HCT116 (cell line): ENCODE measurements around the gene RAB3B. TPM values are rescaled to one million over a fixed set of nuclear protein-coding genes. Genes with fewer than 3 reads are reported as not detected.

Experiments used
- ATAC-seq: fragments of 200-7000 bp; cut with Tn5 transposase; 2 replicates; pipeline ENCODE4 v1.9.1; 2020; ENCODE audit warnings: mild to moderate bottlenecking, moderate library complexity
- BruUV-seq: library from RNA; stranded (reverse); fragments of 400-500 nt; replicated peaks from 2 replicates; lab custom pipeline; 2021; lab: Mats Ljungman, UMichigan
- CTCF ChIA-PET: fragments of 300-600 bp; sonication (Branson Sonifier 250); formaldehyde crosslinking; loops from one replicate; lab custom pipeline; 2021; ENCODE audit warnings: antibody characterized with exemption; lab: Charles Lee
- POLR2A ChIA-PET: fragments of 300-600, 350-600 bp; sonication (Branson Sonifier 250); formaldehyde crosslinking; loops from one replicate; lab custom pipeline; 2021; ENCODE audit warnings: antibody characterized with exemption; lab: Charles Lee
- RAD21 ChIA-PET, 2 experiments: fragments of 300-600 bp; sonication (Branson Sonifier 250); formaldehyde crosslinking; loops; one replicate each; lab custom pipeline; 2023; ENCODE audit warnings: low total read pairs in 2 of 2; ENCODE audit not compliant: uncharacterized antibody in 2 of 2, unreplicated experiment in 2 of 2, low non-redundant PET in 1 of 2; lab: Charles Lee
- DNase-seq: peaks from one replicate; pipeline ENCODE4 v3.0.0-alpha.2; 2010; ENCODE audit warnings: low read depth, low spot score
- H2AFZ ChIP-seq: fragments of 200-600 bp; shearing (Covaris generic), sonication (generic); 2 replicates; pipeline ENCODE4 v1.6.1; 2017; ENCODE audit warnings: low read depth, mixed run types, mixed read lengths, antibody characterized with exemption, low read length; ENCODE audit not compliant: poor library complexity, severe bottlenecking
- H3K27ac ChIP-seq: 2 replicates; pipeline ENCODE4 v1.5.1; 2012; ENCODE audit warnings: low read depth, low read length
- H3K27me3 ChIP-seq: fragments of 200-600 bp; sonication (generic); 2 replicates; pipeline ENCODE4 v1.6.1; 2016; ENCODE audit warnings: mixed run types, low read length, mixed read lengths; ENCODE audit not compliant: insufficient read depth
- H3K36me3 ChIP-seq, 2 experiments: fragments of 200-500 bp in 1 of 2; fragments of 200-600 bp in 1 of 2; sonication (Bioruptor generic) in 1 of 2; sonication (generic) in 1 of 2; 2 replicates each; pipeline versions ENCODE4 v1.5.1 to v1.6.1; 2014 to 2016; ENCODE audit warnings: low read length in 2 of 2, inconsistent platforms in 1 of 2, mixed read lengths in 1 of 2, mixed run types in 1 of 2; ENCODE audit not compliant: insufficient read depth in 2 of 2, control insufficient read depth in 1 of 2
- H3K4me1 ChIP-seq, 2 experiments: fragments of 200-600 bp in 1 of 2; sonication (generic) in 1 of 2; 2 replicates each; pipeline versions ENCODE4 v1.5.1 to v1.6.1; 2012 to 2017; ENCODE audit warnings: low read length in 2 of 2, inconsistent platforms in 1 of 2, mild to moderate bottlenecking in 1 of 2, mixed read lengths in 1 of 2, mixed run types in 1 of 2, moderate library complexity in 1 of 2; ENCODE audit not compliant: insufficient read depth in 2 of 2, control insufficient read depth in 1 of 2
- H3K4me2 ChIP-seq: fragments of 200-600 bp; sonication (generic); 2 replicates; pipeline ENCODE4 v1.6.1; 2017; ENCODE audit warnings: mixed run types, low read length, mixed read lengths
- H3K4me3 ChIP-seq, 2 experiments: fragments of 200-600 bp in 1 of 2; sonication (generic) in 1 of 2; replicated peaks in 1 of 2; 2 replicates each; pipeline ENCODE4 v1.5.1; 2011 to 2016; ENCODE audit warnings: low read length in 2 of 2, control low read depth in 1 of 2, low read depth in 1 of 2, mild to moderate bottlenecking in 1 of 2, mixed read lengths in 1 of 2, mixed run types in 1 of 2
- H3K79me2 ChIP-seq: fragments of 200-600 bp; sonication (generic); 2 replicates; pipeline ENCODE4 v1.6.1; 2017; ENCODE audit warnings: mild to moderate bottlenecking, mixed run types, low read length, moderate library complexity, mixed read lengths; ENCODE audit not compliant: insufficient read depth
- H3K9ac ChIP-seq: fragments of 200-600 bp; sonication (generic); 2 replicates; pipeline ENCODE4 v1.6.1; 2016; ENCODE audit warnings: low read length, mixed read lengths
- H3K9me2 ChIP-seq: fragments of 200-600 bp; sonication (generic), shearing (Covaris generic); 2 replicates; pipeline ENCODE4 v1.6.1; 2017; ENCODE audit warnings: mixed run types, mild to moderate bottlenecking, moderate library complexity; ENCODE audit not compliant: insufficient read depth
- H3K9me3 ChIP-seq, 2 experiments: fragments of 200-500 bp in 1 of 2; fragments of 200-600 bp in 1 of 2; sonication (Bioruptor generic) in 1 of 2; sonication (generic) in 1 of 2; 2 replicates each; pipeline ENCODE4 v1.6.1; 2014 to 2017; ENCODE audit warnings: low read length in 2 of 2, mixed read lengths in 2 of 2, inconsistent platforms in 1 of 2, low read depth in 1 of 2, mild to moderate bottlenecking in 1 of 2, mixed run types in 1 of 2, moderate library complexity in 1 of 2; ENCODE audit not compliant: control insufficient read depth in 1 of 2, insufficient read depth in 1 of 2
- H4K20me1 ChIP-seq: fragments of 200-600 bp; sonication (generic), shearing (Covaris generic); 2 replicates; pipeline ENCODE4 v1.6.1; 2017; ENCODE audit warnings: mixed run types, mild to moderate bottlenecking, moderate library complexity; ENCODE audit not compliant: insufficient read depth
- ATF3 ChIP-seq: IDR thresholded peaks from 2 replicates; pipeline ENCODE4 v1.6.1; 2012
- CEBPB ChIP-seq: IDR thresholded peaks from 2 replicates; pipeline ENCODE4 v1.6.1; 2012; ENCODE audit warnings: low read depth
- CTCF ChIP-seq, 3 experiments: fragments of 200-600 bp in 1 of 3; sonication (generic) in 1 of 3; IDR thresholded peaks in 2 of 3; conservative IDR thresholded peaks in 1 of 3; 2 replicates each; pipeline ENCODE4 v1.5.1; 2012 to 2017; ENCODE audit warnings: low read depth in 2 of 3, low read length in 2 of 3, antibody characterized with exemption in 1 of 3, borderline replicate concordance in 1 of 3, control low read depth in 1 of 3, mild to moderate bottlenecking in 1 of 3, mixed read lengths in 1 of 3, mixed run types in 1 of 3, moderate library complexity in 1 of 3; ENCODE audit not compliant: insufficient read depth in 1 of 3
- EGR1 ChIP-seq: IDR thresholded peaks from 2 replicates; pipeline ENCODE4 v1.6.1; 2012; ENCODE audit warnings: low read depth
- ELF1 ChIP-seq: IDR thresholded peaks from 2 replicates; pipeline ENCODE4 v1.6.1; 2012; ENCODE audit warnings: low read depth, borderline replicate concordance
- EZH2 ChIP-seq: fragments of 200-600 bp; sonication (generic); IDR thresholded peaks from 2 replicates; pipeline ENCODE4 v1.6.1; 2017; ENCODE audit warnings: antibody characterized with exemption, mixed run types
- EZH2phosphoT487 ChIP-seq: fragments of 200-600 bp; IDR thresholded peaks from 2 replicates; pipeline ENCODE4 v1.6.1; 2018; ENCODE audit warnings: antibody characterized with exemption, borderline replicate concordance
- JUND ChIP-seq: IDR thresholded peaks from 2 replicates; pipeline ENCODE4 v1.6.1; 2012
- MAX ChIP-seq: IDR thresholded peaks from 2 replicates; pipeline ENCODE4 v1.6.1; 2012
- POLR2A ChIP-seq: IDR thresholded peaks from 2 replicates; pipeline ENCODE4 v1.7.0; 2011; ENCODE audit warnings: borderline replicate concordance; ENCODE audit not compliant: insufficient read depth, insufficient read length; ENCODE audit errors: extremely low read depth
- REST ChIP-seq: IDR thresholded peaks from 2 replicates; pipeline ENCODE4 v1.6.1; 2012; ENCODE audit warnings: low read depth
- SIN3A ChIP-seq: IDR thresholded peaks from 2 replicates; pipeline ENCODE4 v1.6.1; 2012; ENCODE audit warnings: low read depth
- SP1 ChIP-seq: IDR thresholded peaks from 2 replicates; pipeline ENCODE4 v1.6.1; 2012; ENCODE audit warnings: low read depth
- SRF ChIP-seq: IDR thresholded peaks from 2 replicates; pipeline ENCODE4 v1.6.1; 2012; ENCODE audit warnings: low read depth
- YY1 ChIP-seq: IDR thresholded peaks from 2 replicates; pipeline ENCODE4 v1.6.1; 2011; ENCODE audit warnings: low read length, low read depth, moderate library complexity, mild to moderate bottlenecking; ENCODE audit not compliant: insufficient replicate concordance; ENCODE audit errors: extremely low read depth
- ZBTB33 ChIP-seq: IDR thresholded peaks from 2 replicates; pipeline ENCODE4 v1.6.1; 2011; ENCODE audit warnings: mild to moderate bottlenecking, low read length, moderate library complexity; ENCODE audit not compliant: insufficient replicate concordance; ENCODE audit errors: extremely low read depth
- ZNF274 ChIP-seq: fragments of 200-500 bp; sonication (Bioruptor generic); IDR thresholded peaks from 2 replicates; pipeline ENCODE4 v1.6.1; 2014; ENCODE audit warnings: mild to moderate bottlenecking, low read depth, low read length, inconsistent platforms
- intact Hi-C: fragments of 100-400 bp; cut with micrococcal nuclease; formaldehyde crosslinking; loops from 2 replicates; pipeline ENCODE4 v1.10.0; 2022
- total RNA-seq: library from RNA; stranded (reverse); gene quantifications from one replicate; pipeline ENCODE4 v1.2.1, GENCODE V29; 2021; ENCODE audit not compliant: unreplicated experiment

RAB3B gene
- total RNA-seq, 1 experiment from 2014 or later = 15.1 TPM

- CTCF ChIA-PET = no interaction called here
- peaks cover 0 to 11% of the 10 kb centered on the region in 2 experiments; a peak in 1 of 4 replicates for H3K4me1 ChIP-seq
- H3K27me3 ChIP-seq = no peaks in the 10 kb centered on the region
- H3K9ac ChIP-seq = no peak overlapping the region
- no TSS peak for BruUV-seq
- no peak overlapping the region for H3K4me2 ChIP-seq
- H2AFZ ChIP-seq = no peak overlapping the region
- H3K27ac ChIP-seq = no peak overlapping the region
- no peak for ATAC-seq
- RAD21 ChIA-PET = no interaction called here
- H3K4me3 ChIP-seq = no peak overlapping the region
- H3K36me3 ChIP-seq = no peaks in the 10 kb centered on the region; a peak in 1 of 4 replicates
- no peaks in the 10 kb centered on the region for H3K9me2 ChIP-seq
- no peaks in the 10 kb centered on the region for H3K9me3 ChIP-seq
- H3K79me2 ChIP-seq = peaks cover 83% of the 10 kb centered on the region
- H4K20me1 ChIP-seq = peaks cover 8% of the 10 kb centered on the region; the same call in 1 of the 2 replicates
- intact Hi-C loops = no loop called here
- no peak for DNase-seq
- TF ChIP-seq CEBPB (no peak), MAX (no peak), YY1 (no peak), ELF1 (no peak), EGR1 (no peak), ZBTB33 (no peak), JUND (no peak), SIN3A (no peak), EZH2phosphoT487 (no peak), ZNF274 (no peak), REST (no peak), SRF (no peak), CTCF (IDR thresholded peaks at IDR 0.05 in 2 of 3, conservative IDR thresholded peaks at IDR 0.05 in 1 of 3; ENCODE audit: borderline replicate concordance in 1 of 3, insufficient read depth in 1 of 3, low read depth in 2 of 3, low read length in 2 of 3) (no peak), SP1 (no peak), EZH2 (no peak), POLR2A (no peak), ATF3 (no peak)
- POLR2A ChIA-PET = no interaction called here
Measured at GRCh38 chr1:51859333-51859732, 131.2 kb downstream of the RAB3B start.
